A673 (cell line): ENCODE measurements around the gene RRP1. TPM values are rescaled to one million over a fixed set of nuclear protein-coding genes. Genes with fewer than 3 reads are reported as not detected.
A peak's percentile ranks its signal among the peaks of the same experiment; 100 is the strongest.

Experiments
- BruUV-seq: library from RNA; stranded (reverse); fragments of 400-500 nt; replicated peaks from 2 replicates; lab custom pipeline; 2021; lab: Mats Ljungman, UMichigan
- CTCF ChIA-PET: fragments of 300-600 bp; sonication (Branson Sonifier 250); formaldehyde crosslinking; loops from one replicate; lab custom pipeline; 2022; ENCODE audit warnings: antibody characterized with exemption; lab: Charles Lee
- POLR2A ChIA-PET: fragments of 300-600 bp; sonication (Branson Sonifier 250); formaldehyde crosslinking; loops from one replicate; lab custom pipeline; 2022; ENCODE audit warnings: antibody characterized with exemption; ENCODE audit not compliant: low non-redundant PET; lab: Charles Lee
- DNase-seq: peaks from one replicate; pipeline ENCODE4 v3.0.0-alpha.2; 2015; ENCODE audit warnings: low spot score
- H3K27ac ChIP-seq: fragments of 200-600 bp; sonication (generic); 2 replicates; pipeline ENCODE4 v1.5.1; 2016; ENCODE audit warnings: mixed run types, low read depth, mild to moderate bottlenecking, mixed read lengths, antibody characterized with exemption, low read length; ENCODE audit not compliant: poor library complexity, severe bottlenecking
- H3K27me3 ChIP-seq: fragments of 200-600 bp; sonication (generic); replicated peaks from 2 replicates; pipeline ENCODE4 v1.6.1; 2017; ENCODE audit warnings: mixed run types, low read depth, mild to moderate bottlenecking, mixed read lengths, antibody characterized with exemption, low read length; ENCODE audit not compliant: insufficient read depth, poor library complexity
- H3K36me3 ChIP-seq: fragments of 200-600 bp; sonication (generic); 2 replicates; pipeline ENCODE4 v1.6.1; 2016; ENCODE audit warnings: mixed run types, mild to moderate bottlenecking, mixed read lengths, antibody characterized with exemption, low read length; ENCODE audit not compliant: insufficient read depth, poor library complexity, severe bottlenecking
- H3K4me1 ChIP-seq: fragments of 200-600 bp; sonication (generic); 2 replicates; pipeline ENCODE4 v1.6.1; 2017; ENCODE audit warnings: mixed run types, mild to moderate bottlenecking, mixed read lengths, antibody characterized with exemption, low read length; ENCODE audit not compliant: insufficient read depth, poor library complexity, severe bottlenecking
- H3K4me3 ChIP-seq: fragments of 200-600 bp; sonication (generic); 2 replicates; pipeline ENCODE4 v1.5.1; 2016; ENCODE audit warnings: low read depth, mixed run types, mild to moderate bottlenecking, mixed read lengths, low read length; ENCODE audit not compliant: poor library complexity, severe bottlenecking
- H3K9me3 ChIP-seq: fragments of 200-600 bp; sonication (generic); 2 replicates; pipeline ENCODE4 v1.6.1; 2016; ENCODE audit warnings: mixed run types, low read depth, mild to moderate bottlenecking, mixed read lengths, antibody characterized with exemption, low read length; ENCODE audit not compliant: poor library complexity, severe bottlenecking
- CTCF ChIP-seq: fragments of 300-800, 200-600 bp; sonication (generic); conservative IDR thresholded peaks from 2 replicates; pipeline ENCODE4 v1.5.1; 2017; ENCODE audit warnings: low read depth, mild to moderate bottlenecking, antibody characterized with exemption, low read length, moderate library complexity, mixed read lengths
- EZH2 ChIP-seq: fragments of 200-600 bp; sonication (generic); IDR thresholded peaks from 2 replicates; pipeline ENCODE4 v1.6.1; 2017; ENCODE audit warnings: borderline replicate concordance, low read depth, mild to moderate bottlenecking, mixed read lengths, antibody characterized with exemption, low read length; ENCODE audit not compliant: poor library complexity, severe bottlenecking
- intact Hi-C: fragments of 100-400 bp; cut with micrococcal nuclease; formaldehyde crosslinking; loops from one replicate; pipeline ENCODE4 v1.10.0; 2022; ENCODE audit not compliant: unreplicated experiment
- total RNA-seq: library from RNA; stranded (reverse); gene quantifications from 2 replicates; pipeline ENCODE4 v1.2.3, GENCODE V29; 2021

Gene RRP1
- total RNA-seq, 1 experiment from 2014 or later = 86.4 TPM

GRCh38 chr21:43767984-43768867 is 21.2 kb upstream of the RRP1 start:
- DNase-seq = no peak
- TF ChIP-seq EZH2 = no peak
- no peak for TF ChIP-seq CTCF
- intact Hi-C loops = no loop called here
- peaks cover 24% of the 10 kb centered on the region for H3K4me1 ChIP-seq
- H3K4me3 ChIP-seq = no peak overlapping the region
- H3K36me3 ChIP-seq = peaks cover 9% of the 10 kb centered on the region
- peak overlapping the region; percentile 53 for H3K27ac ChIP-seq
- H3K27me3 ChIP-seq = no peaks in the 10 kb centered on the region
- BruUV-seq = no TSS peak
- ChIA-PET CTCF (interaction anchor here (0.5 kb wide), 1 partner anchor 1106 kb away, joined by 4 read pairs; no protein-coding TSS in a partner anchor), POLR2A (no interaction called here)
- no peaks in the 10 kb centered on the region for H3K9me3 ChIP-seq

- intact Hi-C loops = no loop called here
- Histone ChIP-seq H3K4me1 (peaks cover 27% of the 10 kb centered on the region), H3K36me3 (peaks cover 15% of the 10 kb centered on the region), H3K27me3 (no peaks in the 10 kb centered on the region), H3K9me3 (no peaks in the 10 kb centered on the region), H3K4me3 (no peak overlapping the region), H3K27ac (peak overlapping the region; percentile 37)
- DNase-seq = no peak
- BruUV-seq = no TSS peak
- POLR2A ChIA-PET = no interaction called here
- TF ChIP-seq EZH2 (no peak), CTCF (no peak)
- CTCF ChIA-PET = no interaction called here
Observed at GRCh38 chr21:43768868-43769167, 20.6 kb upstream of the RRP1 start.

GRCh38 chr21:43769325-43769958 is 19.9 kb upstream of the RRP1 start:
- POLR2A ChIA-PET = no interaction called here
- no peak overlapping the region for H3K27ac ChIP-seq
- CTCF ChIA-PET = no interaction called here
- no peaks in the 10 kb centered on the region for H3K27me3 ChIP-seq
- BruUV-seq = no TSS peak
- no peaks in the 10 kb centered on the region for H3K9me3 ChIP-seq
- H3K4me1 ChIP-seq = peaks cover 27% of the 10 kb centered on the region
- intact Hi-C loops = no loop called here
- no peak for DNase-seq
- TF ChIP-seq EZH2 = no peak
- no peak for TF ChIP-seq CTCF
- peaks cover 21% of the 10 kb centered on the region for H3K36me3 ChIP-seq
- no peak overlapping the region for H3K4me3 ChIP-seq
